H9 (cell line): ENCODE results near the gene MEF2A. TPM values are rescaled to one million over a fixed set of nuclear protein-coding genes. Genes with fewer than 3 reads are reported as not detected.
A peak's percentile ranks its signal among the peaks of the same experiment; 100 is the strongest.

Experiments
- DNase-seq: peaks from one replicate; pipeline ENCODE4 v3.0.0-alpha.2; 2017
- H2AFZ ChIP-seq: one replicate; pipeline ENCODE4 v1.6.1; 2013; ENCODE audit warnings: mild to moderate bottlenecking, low read length, control low read depth, moderate library complexity
- H2AK5ac ChIP-seq: 2 replicates; pipeline ENCODE4 v1.6.1; 2013; ENCODE audit warnings: low read length, control low read depth, mixed read lengths; ENCODE audit not compliant: insufficient read length
- H2BK120ac ChIP-seq: one replicate; pipeline ENCODE4 v1.6.1; 2013; ENCODE audit warnings: low read depth, mild to moderate bottlenecking, low read length, control low read depth, inconsistent platforms; ENCODE audit not compliant: poor library complexity, severe bottlenecking
- H2BK12ac ChIP-seq: 2 replicates; pipeline ENCODE4 v1.6.1; 2013; ENCODE audit warnings: low read length, control low read depth, mixed read lengths, low read depth; ENCODE audit not compliant: insufficient read length
- H2BK15ac ChIP-seq: 2 replicates; pipeline ENCODE4 v1.6.1; 2013; ENCODE audit warnings: low read depth, low read length, control low read depth
- H2BK20ac ChIP-seq: one replicate; pipeline ENCODE4 v1.6.1; 2013; ENCODE audit warnings: low read depth, mild to moderate bottlenecking, low read length, control low read depth, inconsistent platforms; ENCODE audit not compliant: poor library complexity, severe bottlenecking
- H2BK5ac ChIP-seq: 2 replicates; pipeline ENCODE4 v1.6.1; 2013; ENCODE audit warnings: low read length, control low read depth, mixed read lengths; ENCODE audit not compliant: insufficient read length
- H3K14ac ChIP-seq: 2 replicates; pipeline ENCODE4 v1.6.1; 2013; ENCODE audit warnings: low read length, control low read depth; ENCODE audit not compliant: insufficient read depth
- H3K18ac ChIP-seq: 2 replicates; pipeline ENCODE4 v1.6.1; 2013; ENCODE audit warnings: low read depth, mild to moderate bottlenecking, mixed read lengths, low read length, control low read depth; ENCODE audit not compliant: insufficient read length
- H3K23ac ChIP-seq: 2 replicates; pipeline ENCODE4 v1.6.1; 2013; ENCODE audit warnings: low read length, control low read depth, mixed read lengths, low read depth; ENCODE audit not compliant: insufficient read length
- H3K23me2 ChIP-seq: 2 replicates; pipeline ENCODE4 v1.6.1; 2013; ENCODE audit warnings: low read depth, mild to moderate bottlenecking, mixed read lengths, low read length, control low read depth; ENCODE audit not compliant: insufficient read length, poor library complexity, severe bottlenecking
- H3K27ac ChIP-seq: 2 replicates; pipeline ENCODE4 v1.5.1; 2013; ENCODE audit warnings: low read length, control low read depth, mixed read lengths, low read depth; ENCODE audit not compliant: insufficient read length
- H3K27me3 ChIP-seq: 2 replicates; pipeline ENCODE4 v1.6.1; 2013; ENCODE audit warnings: low read length, control low read depth, inconsistent platforms; ENCODE audit not compliant: insufficient read depth
- H3K4ac ChIP-seq: 2 replicates; pipeline ENCODE4 v1.6.1; 2013; ENCODE audit warnings: low read depth, mild to moderate bottlenecking, control low read depth, inconsistent platforms, low read length, moderate library complexity
- H3K4me1 ChIP-seq: 2 replicates; pipeline ENCODE4 v1.6.1; 2013; ENCODE audit warnings: low read length, control low read depth, inconsistent platforms; ENCODE audit not compliant: insufficient read depth
- H3K4me2 ChIP-seq: 2 replicates; pipeline ENCODE4 v1.6.1; 2013; ENCODE audit warnings: low read length, control low read depth, mixed read lengths; ENCODE audit not compliant: insufficient read length, insufficient read depth
- H3K56ac ChIP-seq: 2 replicates; pipeline ENCODE4 v1.6.1; 2013; ENCODE audit warnings: low read depth, mild to moderate bottlenecking, mixed read lengths, low read length, control low read depth; ENCODE audit not compliant: insufficient read length
- H3K79me1 ChIP-seq: 2 replicates; pipeline ENCODE4 v1.6.1; 2013; ENCODE audit warnings: low read depth, mild to moderate bottlenecking, moderate library complexity, low read length, control low read depth, inconsistent platforms; ENCODE audit not compliant: insufficient read depth, poor library complexity, severe bottlenecking
- H3K79me2 ChIP-seq: 2 replicates; pipeline ENCODE4 v1.6.1; 2013; ENCODE audit warnings: low read length, control low read depth, inconsistent platforms; ENCODE audit not compliant: insufficient read depth
- H3K9ac ChIP-seq: 2 replicates; pipeline ENCODE4 v1.6.1; 2013; ENCODE audit warnings: low read length, control low read depth, mixed read lengths; ENCODE audit not compliant: insufficient read length; ENCODE audit errors: extremely low read depth
- H3K9me3 ChIP-seq: one replicate; pipeline ENCODE4 v1.6.1; 2013; ENCODE audit warnings: low read depth, low read length, inconsistent platforms; ENCODE audit not compliant: control insufficient read depth
- H3T11ph ChIP-seq: one replicate; pipeline ENCODE4 v1.6.1; 2013; ENCODE audit warnings: mild to moderate bottlenecking, low read length, control low read depth, inconsistent platforms
- H4K20me1 ChIP-seq: one replicate; pipeline ENCODE4 v1.6.1; 2013; ENCODE audit not compliant: control insufficient read depth, insufficient read length, insufficient read depth
- H4K5ac ChIP-seq: 2 replicates; pipeline ENCODE4 v1.6.1; 2013; ENCODE audit warnings: low read depth, mild to moderate bottlenecking, mixed read lengths, low read length, control low read depth; ENCODE audit not compliant: insufficient read length
- H4K8ac ChIP-seq: replicated peaks from 2 replicates; pipeline ENCODE4 v1.6.1; 2013; ENCODE audit warnings: low read length, control low read depth, mixed read lengths, low read depth; ENCODE audit not compliant: insufficient read length
- H4K91ac ChIP-seq: 2 replicates; pipeline ENCODE4 v1.6.1; 2013; ENCODE audit warnings: low read depth, mild to moderate bottlenecking, moderate library complexity, mixed read lengths, low read length, control low read depth; ENCODE audit not compliant: insufficient read length
- H3K27ac Mint-ChIP-seq, 3 experiments: 2 replicates in 2 of 3; 3 replicates in 1 of 3; pipeline ENCODE4 v1.8.0; 2020 to 2021; ENCODE audit warnings: mixed read lengths in 3 of 3, mild to moderate bottlenecking in 1 of 3, moderate library complexity in 1 of 3
- H3K27me3 Mint-ChIP-seq: 2 replicates; pipeline ENCODE4 v1.8.0; 2021; ENCODE audit warnings: low read depth, mild to moderate bottlenecking, moderate library complexity, mixed read lengths
- H3K36me3 Mint-ChIP-seq, 3 experiments: 2 replicates in 2 of 3; 3 replicates in 1 of 3; pipeline ENCODE4 v1.8.0; 2020 to 2021; ENCODE audit warnings: low read depth in 3 of 3, mixed read lengths in 3 of 3; ENCODE audit not compliant: insufficient read depth in 1 of 3
- H3K4me1 Mint-ChIP-seq, 2 experiments: 2 replicates each; pipeline ENCODE4 v1.8.0; 2020; ENCODE audit warnings: mixed read lengths in 2 of 2
- H3K4me3 Mint-ChIP-seq, 2 experiments: 2 replicates in 1 of 2; 3 replicates in 1 of 2; pipeline ENCODE4 v1.8.0; 2020 to 2021; ENCODE audit warnings: mild to moderate bottlenecking in 2 of 2, mixed read lengths in 2 of 2, moderate library complexity in 1 of 2
- H3K9me3 Mint-ChIP-seq, 2 experiments: 2 replicates in 1 of 2; 3 replicates in 1 of 2; pipeline ENCODE4 v1.8.0; 2020; ENCODE audit warnings: mild to moderate bottlenecking in 2 of 2, mixed read lengths in 2 of 2, moderate library complexity in 1 of 2
- CTCF ChIP-seq: fragments of 200-600 bp; sonication (generic); conservative IDR thresholded peaks from 3 replicates; pipeline ENCODE4 v1.8.0; 2021; ENCODE audit warnings: antibody characterized with exemption, mild to moderate bottlenecking
- WGBS: extraction: QIAGEN DNeasy Blood & Tissue Kit; methylation state at CpG from one replicate; pipeline ENCODE4 v1.1.7; 2013; ENCODE audit warnings: missing lambda C conversion rate, low lambda C conversion rate, mixed read lengths; ENCODE audit not compliant: insufficient read length; ENCODE audit errors: extremely low coverage; 5-methylcytosine and 5-hydroxymethylcytosine counted together
- total RNA-seq: library from RNA; stranded (reverse); gene quantifications from 2 replicates; pipeline ENCODE4 v1.2.1, GENCODE V29; 2021

Gene MEF2A
- total RNA-seq, 1 experiment from 2014 or later, result 20.7 TPM

DNA sequence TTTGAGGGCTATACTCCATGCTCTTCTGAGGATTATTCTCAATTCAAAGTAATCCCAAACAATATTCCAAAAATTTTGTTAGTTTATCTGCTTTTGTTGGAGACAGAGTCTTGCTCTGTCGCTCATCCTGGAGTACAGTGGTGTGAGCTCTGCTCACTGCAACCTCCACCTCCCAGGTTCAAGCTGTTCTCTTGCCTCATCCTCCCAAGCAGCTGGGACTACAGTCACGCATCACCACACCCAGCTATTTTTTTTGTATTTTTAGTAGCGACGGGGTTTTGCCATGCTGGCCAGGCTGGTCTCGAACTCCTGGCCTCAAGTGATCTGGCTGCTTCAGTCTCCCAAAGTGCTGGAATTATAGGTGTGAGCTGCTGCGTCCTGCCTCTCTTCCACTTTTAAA is 39.1 kb downstream of the MEF2A start:
- Histone ChIP-seq H3K4ac (no peak overlapping the region), H3K9ac (no peak overlapping the region), H3K79me2 (peaks cover 1% of the 10 kb centered on the region; the same call in 1 of the 2 replicates), H3K4me2 (no peak overlapping the region), H3T11ph (no peak overlapping the region), H3K23me2 (no peaks in the 10 kb centered on the region), H2AFZ (no peak overlapping the region), H3K9me3 (no peaks in the 10 kb centered on the region), H3K56ac (no peak overlapping the region), H3K18ac (no peak overlapping the region), H4K5ac (no peak overlapping the region), H4K91ac (no peak overlapping the region), H2BK15ac (no peak overlapping the region), H2BK120ac (no peak overlapping the region), H3K27me3 (no peaks in the 10 kb centered on the region), H2BK20ac (no peak overlapping the region), H4K20me1 (no peaks in the 10 kb centered on the region), H3K4me1 (no peaks in the 10 kb centered on the region; the same call in 1 of the 2 replicates), H3K14ac (no peak overlapping the region), H4K8ac (no peak overlapping the region), H3K23ac (no peak overlapping the region), H2BK5ac (no peak overlapping the region), H2BK12ac (no peak overlapping the region), H3K27ac (no peak overlapping the region), H3K79me1 (no peaks in the 10 kb centered on the region), H2AK5ac (no peak overlapping the region)
- Mint-ChIP-seq H3K36me3 (peaks cover 8 to 25% (median 10%) of the 10 kb centered on the region in 3 experiments), H3K27ac (peak overlapping the region in 1 of 3 experiments; percentile 23; a peak in 2 of 7 replicates), H3K4me1 (peaks cover 37 to 42% of the 10 kb centered on the region in 2 experiments), H3K9me3 (peaks cover 0 to 3% of the 10 kb centered on the region in 2 experiments; a peak in 1 of 5 replicates), H3K27me3 (no peaks in the 10 kb centered on the region), H3K4me3 (no peak overlapping the region)
- no peak for TF ChIP-seq CTCF
- no CpG with 5 or more reads among the region's 6 CpGs for WGBS
- no peak for DNase-seq
